GM18517 (cell line): ENCODE data around the gene MYRIP.
"Not testable (repeated sequence)": the region's sequence is repeated elsewhere in the genome, so short reads cannot be mapped to it uniquely, and the experiment has no call there.

Experiments used
- ATAC-seq: cut with Tn5 transposase; IDR thresholded peaks from one replicate; pipeline ENCODE4 v1.9.1; 2021; ENCODE audit warnings: mild to moderate bottlenecking, moderate library complexity; ENCODE audit not compliant: unreplicated experiment

The MYRIP gene

GRCh38 chr3:40258555-40258954 lies 449.1 kb downstream of the MYRIP start:
- no peak for ATAC-seq

- no peak for ATAC-seq
These were observed 452.9 kb downstream of the MYRIP start for GRCh38 chr3:40262331-40262730.

- ATAC-seq, result no peak
These were observed 455.0 kb downstream of the MYRIP start for GRCh38 chr3:40264451-40264850.

GRCh38 chr3:40265181-40265580 lies 455.8 kb downstream of the MYRIP start:
- ATAC-seq, result no peak

GRCh38 chr3:40267937-40268724 lies 458.7 kb downstream of the MYRIP start:
- no peak for ATAC-seq

GRCh38 chr3:40268802-40269524 lies 459.6 kb downstream of the MYRIP start:
- ATAC-seq, result no peak

- no peak for ATAC-seq
These were observed 469.4 kb downstream of the MYRIP start for GRCh38 chr3:40278791-40279190.

GRCh38 chr3:40281995-40282394 lies 472.6 kb downstream of the MYRIP start:
- ATAC-seq, result no peak

GRCh38 chr3:40283057-40283456 lies 473.6 kb downstream of the MYRIP start:
- not testable (repeated sequence) for ATAC-seq

GRCh38 chr3:40287248-40287647 lies 477.8 kb downstream of the MYRIP start:
- no peak for ATAC-seq

GRCh38 chr3:40290396-40290795 lies 481.0 kb downstream of the MYRIP start:
- ATAC-seq, result no peak

GRCh38 chr3:40291471-40291870 lies 482.1 kb downstream of the MYRIP start:
- no peak for ATAC-seq

GRCh38 chr3:40292637-40293349 lies 483.4 kb downstream of the MYRIP start:
- ATAC-seq, result no peak

- ATAC-seq, result no peak
These were observed 485.0 kb downstream of the MYRIP start for GRCh38 chr3:40294434-40294833.

- no peak for ATAC-seq
These were observed 488.7 kb downstream of the MYRIP start for GRCh38 chr3:40298075-40298474.

GRCh38 chr3:40299130-40299720 lies 489.8 kb downstream of the MYRIP start:
- ATAC-seq, result no peak

GRCh38 chr3:40299721-40300335 lies 490.4 kb downstream of the MYRIP start:
- no peak for ATAC-seq

- no peak for ATAC-seq
These were observed 493.4 kb downstream of the MYRIP start for GRCh38 chr3:40302784-40303183.

GRCh38 chr3:40304352-40304751 lies 494.9 kb downstream of the MYRIP start:
- ATAC-seq, result no peak

- no peak for ATAC-seq
These were observed 496.9 kb downstream of the MYRIP start for GRCh38 chr3:40306336-40306735.

GRCh38 chr3:40307176-40307575 lies 497.8 kb downstream of the MYRIP start:
- no peak for ATAC-seq
